Small intestine (tissue), 7 donors: ENCODE results near the gene ZNF804B. TPM values are rescaled to one million over a fixed set of nuclear protein-coding genes. Genes with fewer than 3 reads are reported as not detected.

Experiments
- DNase-seq, 2 donors: peaks; one replicate each; pipeline versions ENCODE4 v3.0.0 to v3.0.0-alpha.2; 2013
- FAIRE-seq: peaks from 2 replicates; lab custom pipeline; 2012; peaks lifted over from hg19 to GRCh38; lab: Jason Lieb, UNC
- H3K27ac ChIP-seq, 3 donors: one replicate each; pipeline ENCODE4 v1.5.1; 2013; ENCODE audit warnings: low read length in 2 of 3, mild to moderate bottlenecking in 2 of 3, control low read depth in 1 of 3, inconsistent platforms in 1 of 3, low read depth in 1 of 3, moderate library complexity in 1 of 3
- H3K27me3 ChIP-seq, 3 donors: one replicate each; pipeline ENCODE4 v1.6.1; 2013; ENCODE audit warnings: low read length in 3 of 3, inconsistent platforms in 1 of 3; ENCODE audit not compliant: control insufficient read depth in 3 of 3, insufficient read depth in 3 of 3
- H3K36me3 ChIP-seq, 3 donors: one replicate each; pipeline ENCODE4 v1.6.1; 2013; ENCODE audit warnings: low read length in 3 of 3, inconsistent platforms in 1 of 3, low read depth in 1 of 3, mild to moderate bottlenecking in 1 of 3, moderate library complexity in 1 of 3; ENCODE audit not compliant: control insufficient read depth in 3 of 3, insufficient read depth in 2 of 3
- H3K4me1 ChIP-seq, 3 donors: one replicate each; pipeline ENCODE4 v1.6.1; 2013; ENCODE audit warnings: low read length in 2 of 3, inconsistent platforms in 1 of 3, low read depth in 1 of 3, mild to moderate bottlenecking in 1 of 3, moderate library complexity in 1 of 3; ENCODE audit not compliant: control insufficient read depth in 3 of 3, insufficient read depth in 2 of 3
- H3K4me3 ChIP-seq, 3 donors: one replicate each; pipeline ENCODE4 v1.5.1; 2013; ENCODE audit warnings: low read length in 3 of 3, control low read depth in 1 of 3, inconsistent platforms in 1 of 3, low read depth in 1 of 3, mild to moderate bottlenecking in 1 of 3, moderate library complexity in 1 of 3
- H3K9me3 ChIP-seq, 2 donors: one replicate each; pipeline ENCODE4 v1.6.1; 2013; ENCODE audit warnings: low read depth in 1 of 2, low read length in 1 of 2; ENCODE audit not compliant: control insufficient read depth in 2 of 2, insufficient read depth in 1 of 2
- WGBS, 3 donors: extraction: QIAGEN DNeasy Blood & Tissue Kit; methylation state at CpG; one replicate each; pipeline ENCODE4 v1.1.7; 2013; 5-methylcytosine and 5-hydroxymethylcytosine counted together
- polyA plus RNA-seq, 4 donors: library from polyadenylated mRNA; stranded (reverse) in 3 of 4; unstranded in 1 of 4; fragments of 200-250 nt in 3 of 4; fragments of 120-200 nt in 1 of 4; gene quantifications; one replicate each; pipeline versions ENCODE4 v1.2.1 to v1.2.3, GENCODE V29; 2013
- donor health status: healthy with polysubstance abuse.
- donor health status: control.
- donor health status: control.
- donor health status: Bipolar disorder and iron deficiency.
- donor health status: healthy.

The ZNF804B gene
- polyA plus RNA-seq, 4 donors = 0.03 to 0.12 TPM; not detected in 2

GRCh38 chr7:88965371-88965770 is 205.9 kb downstream of the ZNF804B start:
- Histone ChIP-seq H3K4me3 (no peak overlapping the region), H3K27ac (no peak overlapping the region), H3K36me3 (no peaks in the 10 kb centered on the region), H3K27me3 (no peaks in the 10 kb centered on the region), H3K4me1 (no peaks in the 10 kb centered on the region), H3K9me3 (no peaks in the 10 kb centered on the region)
- DNase-seq (no peak), FAIRE-seq (no peak)
- WGBS, 3 donors = 70 to 78% (median 71%) methylated on average over 4 of the region's 4 CpGs

- 27 to 48% (median 37%) methylated on average over 4 of the region's 4 CpGs for WGBS, 3 donors
- H3K27me3 ChIP-seq = no peaks in the 10 kb centered on the region
- H3K36me3 ChIP-seq = no peaks in the 10 kb centered on the region
- no peaks in the 10 kb centered on the region for H3K4me1 ChIP-seq
- H3K9me3 ChIP-seq = no peaks in the 10 kb centered on the region
- no peak overlapping the region for H3K27ac ChIP-seq
- FAIRE-seq = no peak
- H3K4me3 ChIP-seq = no peak overlapping the region
- no peak for DNase-seq
Observed at GRCh38 chr7:88967432-88967831, 207.9 kb downstream of the ZNF804B start.

- WGBS, 3 donors = 80 to 84% (median 82%) methylated on average over 1 of the region's 1 CpG
- FAIRE-seq = no peak
- H3K36me3 ChIP-seq = no peaks in the 10 kb centered on the region
- H3K27me3 ChIP-seq = no peaks in the 10 kb centered on the region
- no peak overlapping the region for H3K4me3 ChIP-seq
- no peak for DNase-seq
- H3K9me3 ChIP-seq = no peaks in the 10 kb centered on the region
- H3K4me1 ChIP-seq = no peaks in the 10 kb centered on the region
- H3K27ac ChIP-seq = no peak overlapping the region
Observed at GRCh38 chr7:88969167-88969566, 209.7 kb downstream of the ZNF804B start.

GRCh38 chr7:88985295-88985694 is 225.8 kb downstream of the ZNF804B start:
- no peak overlapping the region for H3K27ac ChIP-seq
- FAIRE-seq = no peak
- H3K9me3 ChIP-seq = no peaks in the 10 kb centered on the region
- H3K27me3 ChIP-seq = no peaks in the 10 kb centered on the region
- 37 to 61% (median 46%) methylated on average over 5 of the region's 5 CpGs for WGBS, 3 donors
- no peaks in the 10 kb centered on the region for H3K36me3 ChIP-seq
- H3K4me3 ChIP-seq = no peak overlapping the region
- no peak for DNase-seq
- no peaks in the 10 kb centered on the region for H3K4me1 ChIP-seq

- Histone ChIP-seq H3K27me3 (no peaks in the 10 kb centered on the region), H3K27ac (no peak overlapping the region), H3K4me1 (no peaks in the 10 kb centered on the region), H3K36me3 (no peaks in the 10 kb centered on the region), H3K4me3 (no peak overlapping the region), H3K9me3 (no peaks in the 10 kb centered on the region)
- WGBS, 3 donors = 79 to 83% (median 80%) methylated on average over 1 of the region's 1 CpG
- FAIRE-seq (no peak), DNase-seq (no peak)
Observed at GRCh38 chr7:89001306-89001705, 241.8 kb downstream of the ZNF804B start.

GRCh38 chr7:89002981-89003956 is 243.8 kb downstream of the ZNF804B start:
- no peaks in the 10 kb centered on the region for H3K9me3 ChIP-seq
- no peaks in the 10 kb centered on the region for H3K4me1 ChIP-seq
- no peaks in the 10 kb centered on the region for H3K36me3 ChIP-seq
- H3K27me3 ChIP-seq = no peaks in the 10 kb centered on the region
- no peak overlapping the region for H3K27ac ChIP-seq
- 22 to 31% (median 30%) methylated on average over 4 of the region's 4 CpGs for WGBS, 3 donors
- DNase-seq (peak; percentile 4 to 12), FAIRE-seq (no peak)
- peak overlapping the region in 1 of 3 donors; percentile 11 for H3K4me3 ChIP-seq

GRCh38 chr7:89012016-89012415 is 252.5 kb downstream of the ZNF804B start:
- Histone ChIP-seq H3K36me3 (no peaks in the 10 kb centered on the region), H3K27ac (no peak overlapping the region), H3K27me3 (no peaks in the 10 kb centered on the region), H3K9me3 (peaks cover 0 to 7% of the 10 kb centered on the region in 2 donors), H3K4me3 (no peak overlapping the region), H3K4me1 (no peaks in the 10 kb centered on the region)
- no peak for FAIRE-seq
- 79 to 91% (median 86%) methylated on average over 5 of the region's 5 CpGs for WGBS, 3 donors
- DNase-seq = no peak

- DNase-seq (no peak), FAIRE-seq (no peak)
- Histone ChIP-seq H3K4me3 (no peak overlapping the region), H3K4me1 (no peaks in the 10 kb centered on the region), H3K36me3 (no peaks in the 10 kb centered on the region), H3K27me3 (no peaks in the 10 kb centered on the region), H3K9me3 (no peaks in the 10 kb centered on the region), H3K27ac (no peak overlapping the region)
- 88 to 90% (median 88%) methylated on average over 3 of the region's 3 CpGs for WGBS, 3 donors
Observed at GRCh38 chr7:89017695-89018094, 258.2 kb downstream of the ZNF804B start.
